Measurements from ENCODE around the gene FAM124A.

DNA sequence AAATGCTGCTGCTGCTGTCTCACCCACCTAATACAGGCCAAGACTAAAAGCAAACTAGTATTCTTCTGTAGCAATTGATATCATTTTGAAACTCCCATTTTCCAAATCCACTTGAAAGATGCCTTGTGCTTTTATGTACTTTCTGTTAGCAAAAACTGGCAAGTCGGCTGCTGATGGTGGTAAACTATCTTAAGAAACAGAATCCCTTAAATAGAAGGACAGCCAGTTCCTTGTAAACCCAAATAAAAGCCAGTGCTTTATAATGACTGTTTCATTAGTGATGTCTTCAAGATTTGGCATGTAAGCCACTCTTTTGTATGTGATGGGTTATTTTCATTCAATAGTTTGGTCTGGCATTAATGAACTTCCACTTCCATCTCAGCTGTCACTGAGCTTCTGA is 5.2 kb downstream of the FAM124A start:
- TF ChIP-seq, protein P1, sequence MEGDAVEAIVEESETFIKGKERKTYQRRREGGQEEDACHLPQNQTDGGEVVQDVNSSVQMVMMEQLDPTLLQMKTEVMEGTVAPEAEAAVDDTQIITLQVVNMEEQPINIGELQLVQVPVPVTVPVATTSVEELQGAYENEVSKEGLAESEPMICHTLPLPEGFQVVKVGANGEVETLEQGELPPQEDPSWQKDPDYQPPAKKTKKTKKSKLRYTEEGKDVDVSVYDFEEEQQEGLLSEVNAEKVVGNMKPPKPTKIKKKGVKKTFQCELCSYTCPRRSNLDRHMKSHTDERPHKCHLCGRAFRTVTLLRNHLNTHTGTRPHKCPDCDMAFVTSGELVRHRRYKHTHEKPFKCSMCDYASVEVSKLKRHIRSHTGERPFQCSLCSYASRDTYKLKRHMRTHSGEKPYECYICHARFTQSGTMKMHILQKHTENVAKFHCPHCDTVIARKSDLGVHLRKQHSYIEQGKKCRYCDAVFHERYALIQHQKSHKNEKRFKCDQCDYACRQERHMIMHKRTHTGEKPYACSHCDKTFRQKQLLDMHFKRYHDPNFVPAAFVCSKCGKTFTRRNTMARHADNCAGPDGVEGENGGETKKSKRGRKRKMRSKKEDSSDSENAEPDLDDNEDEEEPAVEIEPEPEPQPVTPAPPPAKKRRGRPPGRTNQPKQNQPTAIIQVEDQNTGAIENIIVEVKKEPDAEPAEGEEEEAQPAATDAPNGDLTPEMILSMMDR (conservative IDR thresholded peaks at IDR 0.05 in 1 of 2, IDR thresholded peaks at IDR 0.05 in 1 of 2; ENCODE audit: extremely low read depth in 1 of 2, insufficient read depth in 1 of 2, low read depth in 1 of 2, low read length in 2 of 2) = no peak
- no peak for TF ChIP-seq EZH2 (IDR thresholded peaks at IDR 0.05; ENCODE audit: borderline replicate concordance, low read length)
